HG02884 (cell line): Measurements from ENCODE around the gene KIF3A.

ENCODE experiments used
- ATAC-seq: cut with Tn5 transposase; IDR thresholded peaks from one replicate; pipeline ENCODE4 v1.9.1; 2021; ENCODE audit warnings: mild to moderate bottlenecking, moderate library complexity; ENCODE audit not compliant: unreplicated experiment

KIF3A gene

DNA sequence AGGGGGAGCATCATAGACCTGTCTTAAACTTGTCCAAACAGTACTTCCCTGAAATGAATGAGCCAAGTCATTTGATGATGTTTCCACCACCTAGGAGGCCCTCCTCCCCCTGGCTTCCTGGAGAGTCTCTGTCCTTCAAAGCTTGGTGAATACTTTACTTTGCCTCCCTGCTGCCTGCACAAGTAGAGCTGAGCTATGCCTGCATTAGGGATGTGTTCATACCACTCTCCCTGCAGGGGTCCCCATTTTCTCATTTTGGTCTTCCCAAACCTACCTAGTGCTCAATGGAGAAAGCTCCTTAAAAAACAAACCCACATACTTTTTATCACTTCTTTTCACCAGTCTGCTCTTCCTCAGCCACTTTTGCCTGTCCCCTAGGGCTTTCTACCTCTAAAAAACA, 17.6 kb upstream of the KIF3A start:
- no peak for ATAC-seq

DNA sequence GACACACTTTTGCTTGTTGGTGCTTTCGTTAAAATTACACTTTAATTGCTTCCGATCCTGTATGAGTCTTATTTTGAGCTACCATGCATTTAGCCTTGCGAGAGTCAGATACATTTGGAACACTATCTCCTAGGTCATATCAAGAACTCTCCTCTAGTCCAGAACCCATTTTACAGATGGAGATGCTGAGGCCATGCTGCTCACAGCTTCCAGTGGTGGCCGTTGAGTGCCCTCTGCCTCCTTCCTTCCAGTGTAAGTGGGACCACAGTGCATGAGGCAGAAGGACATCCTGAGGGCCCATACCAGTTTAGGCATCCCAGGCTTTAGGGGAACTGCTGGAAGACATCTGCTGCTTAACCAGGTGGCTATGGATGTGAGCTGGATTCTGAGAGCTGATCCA, 16.8 kb upstream of the KIF3A start:
- ATAC-seq: no peak

DNA sequence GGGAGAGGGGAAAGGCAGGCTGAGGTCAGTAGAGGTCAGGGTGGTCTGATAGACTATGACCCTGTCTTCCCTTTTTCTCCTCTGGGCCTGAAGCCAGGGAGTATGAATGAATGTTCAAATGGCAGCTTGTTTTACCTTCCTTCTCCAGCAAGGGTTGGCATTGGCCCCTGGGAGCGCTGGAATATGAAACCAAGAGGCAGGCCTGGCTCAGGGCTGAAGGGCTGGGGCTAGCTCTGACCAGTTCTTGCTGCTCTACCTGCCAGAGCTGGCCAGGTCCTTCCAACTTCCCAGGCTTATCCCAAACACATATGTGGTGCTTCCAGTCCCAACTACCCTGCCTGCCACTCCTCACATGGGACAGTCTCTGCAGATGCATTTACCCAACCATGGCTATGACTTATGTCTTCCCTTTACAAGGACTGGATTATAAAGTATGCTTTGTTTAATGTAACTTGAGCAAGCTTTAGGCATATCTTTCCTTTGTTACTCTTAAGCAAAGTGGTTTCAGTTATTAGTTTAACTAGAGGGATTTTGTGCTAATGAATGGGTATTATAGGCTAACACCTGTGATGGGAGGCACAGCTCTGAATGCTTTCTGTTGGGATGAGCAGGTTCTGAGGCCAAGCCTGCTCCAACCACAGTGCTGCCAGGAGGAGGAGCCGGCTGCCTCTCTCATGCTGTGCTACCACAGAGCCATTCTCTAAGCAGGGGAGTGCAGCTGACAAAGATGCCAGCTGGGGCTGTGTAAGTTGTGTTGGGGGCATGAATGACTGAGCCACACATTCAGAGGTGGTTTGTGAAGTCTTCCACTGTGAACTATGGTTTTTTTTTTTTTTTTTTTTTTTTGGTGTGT, 16.0 kb upstream of the KIF3A start:
- ATAC-seq: no peak

DNA sequence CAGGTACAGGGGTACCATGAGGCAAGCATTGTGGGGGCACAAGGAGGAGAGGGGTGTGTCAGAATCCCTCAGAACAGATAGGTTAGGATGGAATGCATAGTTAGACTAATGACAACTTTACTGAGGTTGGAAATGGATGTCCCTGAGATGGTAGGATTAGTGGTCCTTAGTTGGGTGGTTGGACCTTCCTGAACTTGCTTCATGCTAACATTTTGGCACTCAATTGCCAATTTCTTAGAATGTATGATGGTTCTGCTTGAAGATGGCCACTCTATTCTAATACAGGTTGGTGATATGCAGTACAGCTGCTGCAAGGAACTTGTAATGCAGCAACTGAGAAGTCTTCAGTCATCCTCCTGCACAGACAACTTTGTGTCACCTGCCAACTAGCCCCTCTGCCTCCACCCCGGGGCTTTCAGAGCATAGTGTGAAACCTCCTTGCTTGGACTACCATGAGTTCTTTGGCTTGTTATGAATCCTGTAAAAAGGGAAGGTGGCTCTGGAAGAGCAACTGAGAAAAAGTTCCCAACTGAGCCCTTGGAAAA, 15.3 kb upstream of the KIF3A start:
- ATAC-seq: no peak

DNA sequence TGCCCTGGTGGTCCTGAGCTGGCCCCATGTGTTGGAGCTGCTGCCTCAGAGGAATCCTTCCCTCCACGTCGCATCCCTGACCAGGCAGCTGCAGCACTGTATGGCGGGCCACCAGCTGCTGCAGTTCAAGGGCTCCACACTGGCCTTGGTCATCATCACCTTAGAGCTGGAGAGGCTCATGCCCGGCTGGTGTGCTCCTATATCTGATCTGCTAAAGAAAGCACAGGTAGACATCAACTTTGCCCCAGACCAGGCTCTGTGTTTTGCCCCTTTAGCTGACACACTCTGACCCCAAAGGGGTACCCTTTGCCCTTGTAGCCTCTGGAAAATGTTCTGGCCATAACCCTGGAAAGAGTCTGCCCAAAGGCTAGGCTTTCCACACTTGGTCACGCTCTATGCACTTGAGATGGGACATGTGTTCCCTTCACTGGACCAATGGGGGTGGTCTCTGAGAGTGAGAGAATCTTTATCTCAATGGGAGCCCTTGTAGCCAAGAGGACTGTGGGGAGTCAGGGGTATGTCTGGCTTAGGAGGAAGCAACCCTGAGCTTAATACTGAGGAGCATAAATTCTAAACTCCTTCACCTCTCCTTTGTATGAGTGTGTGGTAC, 14.7 kb upstream of the KIF3A start:
- no peak for ATAC-seq

DNA sequence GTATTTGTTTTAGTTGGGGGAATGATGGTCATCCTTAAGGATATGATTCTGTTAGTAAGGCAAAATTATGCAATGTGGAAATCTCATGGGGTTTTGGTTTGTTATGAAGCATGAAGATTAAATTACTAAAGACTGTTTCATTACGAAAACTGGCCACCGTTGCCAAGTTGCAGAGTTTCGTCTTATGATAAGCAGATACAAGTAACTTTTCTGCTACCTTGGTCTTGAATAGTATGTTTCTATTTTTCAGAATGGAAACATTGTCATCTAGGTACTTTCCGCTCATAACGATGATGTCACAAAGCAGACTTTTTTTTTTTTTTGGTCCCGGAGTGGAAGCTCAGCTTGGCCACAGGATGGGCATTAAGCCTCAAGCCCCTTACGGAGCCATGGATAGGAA, 14.1 kb upstream of the KIF3A start:
- ATAC-seq: no peak

DNA sequence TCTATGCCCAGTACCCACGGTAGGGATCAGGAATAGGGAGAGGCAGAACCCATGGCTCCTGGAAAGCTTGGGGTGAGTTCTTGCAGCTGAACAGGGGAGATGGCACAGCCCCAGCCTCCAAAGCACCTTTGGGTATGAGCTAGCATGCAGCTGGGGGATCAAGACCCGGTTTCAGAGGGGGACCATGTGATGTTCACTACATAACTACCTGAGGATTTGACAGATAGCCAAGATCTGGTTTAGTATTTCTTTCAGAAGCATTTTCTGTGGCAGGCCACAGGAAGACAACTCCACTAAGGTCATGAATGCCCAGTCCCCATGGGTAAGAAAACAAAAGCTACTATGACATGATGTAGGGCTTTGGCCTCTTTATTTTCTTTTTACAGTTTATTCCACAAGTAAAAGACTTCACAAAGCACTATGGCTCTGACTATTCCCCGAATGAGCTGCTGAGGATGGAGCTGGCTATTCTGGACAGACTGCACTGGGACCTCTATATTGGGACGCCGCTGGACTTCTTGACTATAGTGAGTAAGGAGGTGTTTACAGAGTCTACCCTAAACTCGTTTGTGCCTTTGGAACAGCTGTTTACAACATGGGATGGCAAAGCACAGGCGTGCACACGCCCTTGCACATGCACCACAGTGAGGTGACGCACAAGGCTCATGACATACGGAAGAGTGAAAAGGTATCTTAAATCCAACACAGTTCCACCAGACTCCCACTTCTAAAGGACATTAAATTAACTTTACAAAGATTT, 13.3 kb upstream of the KIF3A start:
- ATAC-seq: no peak

DNA sequence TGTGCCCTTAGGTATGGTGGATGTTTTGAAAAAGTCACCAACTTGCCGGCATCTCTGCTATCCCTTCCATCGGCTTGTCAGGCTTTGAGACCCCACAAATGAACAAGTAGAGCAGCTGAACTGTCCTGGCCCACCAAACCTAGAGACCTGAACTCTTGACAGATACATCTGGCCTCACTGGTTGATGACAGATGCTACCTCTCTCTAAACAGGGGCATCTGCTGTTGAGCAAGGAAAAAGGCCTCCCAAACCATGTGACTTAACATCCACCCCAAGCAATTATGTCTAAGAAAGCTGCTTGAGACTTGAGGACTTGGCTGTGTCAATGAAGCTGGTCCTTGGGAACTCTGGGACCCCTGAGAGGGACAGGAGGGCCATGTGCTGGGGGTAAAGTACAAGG, 12.2 kb upstream of the KIF3A start:
- ATAC-seq: no peak

DNA sequence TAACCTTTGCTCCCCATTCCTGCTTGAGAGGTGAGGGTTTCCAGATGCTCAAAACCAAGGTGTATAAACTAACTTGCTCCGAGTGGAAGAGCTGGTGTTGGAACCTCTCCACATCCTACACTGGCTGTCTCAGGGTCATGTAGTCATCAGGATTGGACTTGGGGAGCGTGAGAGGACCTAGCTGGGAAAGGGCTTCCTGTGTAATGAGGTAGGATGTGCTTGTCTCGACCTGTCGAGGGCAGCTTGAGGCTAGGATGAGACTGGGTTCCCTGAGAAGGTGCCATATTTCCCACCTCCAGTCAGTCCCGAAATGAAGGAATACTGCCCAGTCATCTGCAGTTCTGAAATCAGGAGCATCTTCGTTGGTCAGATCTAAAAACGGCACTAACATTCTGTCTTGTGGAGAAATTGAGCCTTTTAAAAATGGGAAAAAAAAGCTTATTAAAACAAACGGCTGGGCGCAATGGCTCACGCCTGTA, 11.2 kb upstream of the KIF3A start:
- ATAC-seq: no peak

DNA sequence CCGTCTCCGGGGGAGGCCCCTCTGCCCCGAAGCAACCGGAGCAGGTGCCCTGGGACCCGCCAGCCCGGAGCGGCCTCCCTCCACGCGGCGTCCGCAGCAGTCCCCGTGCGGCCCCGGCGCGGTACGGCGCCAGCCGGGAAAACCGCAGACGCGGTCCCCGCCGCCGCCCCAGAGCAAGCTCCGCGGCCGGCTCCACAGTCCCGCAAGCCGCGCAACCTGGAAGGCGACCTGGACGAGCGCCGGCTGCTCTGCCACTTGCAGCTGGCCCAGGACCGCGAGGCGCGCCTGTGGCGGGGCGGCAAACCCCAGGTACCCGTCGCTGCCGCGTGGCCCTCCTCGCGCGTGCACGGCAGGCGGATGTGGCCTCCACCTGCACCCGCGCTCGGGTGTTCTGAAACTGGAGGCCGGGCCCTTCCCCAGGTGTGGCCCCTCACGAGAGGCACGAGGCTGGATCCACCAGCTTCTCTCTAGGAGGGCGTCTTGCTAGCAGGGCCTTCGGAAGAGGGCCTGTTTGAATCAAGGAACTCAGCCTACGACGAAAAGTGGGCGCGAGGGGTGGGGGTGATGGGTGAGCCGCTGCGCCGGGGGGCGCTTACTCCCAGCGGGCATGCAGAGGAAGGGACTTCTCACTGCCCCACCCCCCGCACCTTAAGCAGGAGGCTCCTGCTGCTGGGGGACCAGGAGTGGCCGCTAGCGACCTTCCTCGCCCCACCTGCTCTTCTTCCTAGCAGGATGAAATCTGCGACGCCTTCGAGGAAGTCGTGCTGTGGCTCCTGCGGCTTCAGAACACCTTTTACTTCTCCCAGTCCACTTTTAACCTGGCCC, 10.5 kb upstream of the KIF3A start:
- ATAC-seq: no peak

DNA sequence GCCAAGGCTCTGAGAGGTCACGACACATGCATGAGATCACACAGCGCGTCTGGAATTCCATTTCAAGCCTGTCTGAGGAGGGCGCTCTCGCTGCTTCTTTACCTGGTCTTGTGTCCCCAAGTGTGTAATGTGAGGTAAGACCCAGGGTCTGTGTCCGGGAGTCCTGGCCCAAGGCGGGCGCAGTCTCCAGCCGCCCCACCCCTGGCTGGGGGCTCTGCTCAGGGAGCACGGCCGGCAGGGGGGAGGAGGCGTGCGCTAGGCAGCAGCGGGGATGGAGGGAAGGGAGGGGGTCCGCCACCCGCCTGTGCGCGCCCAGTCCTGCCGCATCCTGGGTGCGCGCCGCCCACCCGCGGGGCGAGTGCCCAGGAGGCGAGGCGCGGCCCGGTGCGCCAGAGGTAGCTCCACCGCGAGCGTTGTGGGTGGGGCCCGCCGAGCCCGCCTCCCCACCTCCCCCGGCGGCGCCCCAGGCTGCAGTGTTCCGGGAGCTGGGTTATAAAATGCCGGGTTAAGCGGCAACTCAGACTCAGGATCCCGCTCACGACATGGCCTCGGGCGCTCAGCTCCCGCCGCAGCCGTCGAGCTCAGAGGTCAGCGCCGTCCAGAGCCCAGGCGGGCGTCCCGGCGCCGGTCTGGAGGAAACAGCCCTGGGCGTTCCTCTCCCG, 9.7 kb upstream of the KIF3A start, which contains the start of gene CCNI2:
TSS of gene CCNI2 (plus strand) at position 473 of the 662 bp plus-strand sequence. CDS start at position 543, 70 bp downstream.
- no peak for ATAC-seq

DNA sequence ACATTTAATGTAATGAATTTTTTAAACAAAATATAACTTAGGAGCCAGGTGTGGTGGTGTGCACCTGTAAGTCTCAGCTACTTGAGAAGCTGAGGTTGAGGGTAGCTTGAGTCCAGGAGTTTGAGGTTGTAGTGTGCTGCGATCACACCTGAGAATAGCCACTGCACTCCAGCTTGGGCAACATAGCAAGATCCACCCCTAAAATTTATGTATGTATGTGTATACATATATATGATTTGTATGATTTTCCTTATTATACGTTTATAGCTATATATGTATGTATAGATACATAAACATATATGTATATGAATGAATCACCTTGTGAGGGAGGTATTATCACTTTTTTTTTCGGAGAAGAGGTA, 9.2 kb upstream of the KIF3A start:
- ATAC-seq: no peak

DNA sequence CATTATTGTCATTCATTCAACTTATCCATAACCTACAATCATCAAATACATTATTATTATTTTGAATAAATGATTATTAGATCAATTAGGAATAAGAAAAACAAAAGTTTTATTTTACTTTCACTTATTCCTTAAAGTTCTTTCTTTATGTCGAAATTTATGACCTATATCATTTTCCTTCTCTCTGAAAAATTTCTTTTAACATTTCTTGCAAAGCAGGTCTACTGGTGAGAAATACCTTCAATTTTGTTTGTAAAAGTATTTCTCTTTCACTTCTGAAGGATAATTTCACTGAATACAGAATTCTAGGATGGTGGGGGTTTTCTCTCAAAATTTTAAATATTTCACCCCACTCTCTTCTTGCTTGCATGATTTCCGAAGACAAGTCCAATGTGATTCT, 7.3 kb upstream of the KIF3A start:
- no peak for ATAC-seq

DNA sequence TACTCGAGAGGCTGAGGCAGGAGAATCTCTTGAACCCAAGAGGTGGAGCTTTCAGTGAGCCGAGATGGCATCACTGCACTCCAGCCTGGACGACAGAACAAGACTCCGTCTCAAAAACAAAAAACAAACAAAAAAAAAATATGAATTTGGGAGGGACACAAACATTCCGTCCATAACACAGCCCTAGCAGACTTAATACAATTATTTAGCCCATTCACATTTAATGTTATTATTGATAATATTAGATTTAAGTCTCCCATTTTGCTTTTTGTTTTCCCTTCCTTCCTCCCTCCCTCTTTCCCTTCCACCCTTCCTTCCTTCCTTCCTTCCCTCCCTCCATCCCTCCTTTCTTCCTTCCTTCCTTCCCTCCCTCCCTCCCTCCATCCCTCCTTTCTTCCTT, 5.3 kb upstream of the KIF3A start:
- no peak for ATAC-seq

DNA sequence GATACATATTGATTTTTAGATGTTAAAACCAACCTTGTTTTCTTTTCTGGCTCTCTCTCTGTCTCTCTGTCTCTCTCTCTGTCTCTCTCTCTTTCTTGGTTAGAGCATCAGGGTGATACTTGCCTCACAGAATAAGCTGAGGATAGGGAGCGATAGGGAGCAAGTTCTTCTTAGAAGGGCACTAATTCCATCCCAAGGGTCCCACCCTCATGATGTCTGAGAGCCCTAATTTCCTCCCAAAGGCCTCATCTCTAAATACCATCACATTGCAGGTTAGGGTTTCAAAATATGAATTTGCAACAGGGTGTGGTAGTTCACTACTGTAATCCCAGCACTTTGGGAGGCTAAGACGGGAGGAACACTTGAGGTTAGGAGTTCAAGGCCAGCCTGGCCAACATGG, 4.8 kb upstream of the KIF3A start:
- ATAC-seq: no peak

DNA sequence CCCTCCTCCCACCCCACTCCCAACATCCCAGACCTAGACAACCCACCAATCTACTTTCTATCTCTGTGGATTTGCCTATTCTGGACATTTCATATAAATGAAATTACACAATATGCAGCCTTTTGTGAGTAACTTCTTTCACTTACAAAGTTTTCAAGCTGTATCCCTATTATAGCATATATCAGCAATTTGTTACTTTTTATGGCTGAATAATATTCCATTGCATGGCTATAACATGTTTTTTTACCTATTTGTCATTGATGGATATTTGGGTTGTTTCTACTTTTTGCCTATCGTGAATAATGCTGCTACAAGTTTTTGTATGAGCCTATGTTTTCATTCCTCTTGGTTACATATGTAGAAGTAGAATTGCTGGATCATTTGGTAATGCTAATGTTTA, 1.9 kb upstream of the KIF3A start:
- no peak for ATAC-seq

DNA sequence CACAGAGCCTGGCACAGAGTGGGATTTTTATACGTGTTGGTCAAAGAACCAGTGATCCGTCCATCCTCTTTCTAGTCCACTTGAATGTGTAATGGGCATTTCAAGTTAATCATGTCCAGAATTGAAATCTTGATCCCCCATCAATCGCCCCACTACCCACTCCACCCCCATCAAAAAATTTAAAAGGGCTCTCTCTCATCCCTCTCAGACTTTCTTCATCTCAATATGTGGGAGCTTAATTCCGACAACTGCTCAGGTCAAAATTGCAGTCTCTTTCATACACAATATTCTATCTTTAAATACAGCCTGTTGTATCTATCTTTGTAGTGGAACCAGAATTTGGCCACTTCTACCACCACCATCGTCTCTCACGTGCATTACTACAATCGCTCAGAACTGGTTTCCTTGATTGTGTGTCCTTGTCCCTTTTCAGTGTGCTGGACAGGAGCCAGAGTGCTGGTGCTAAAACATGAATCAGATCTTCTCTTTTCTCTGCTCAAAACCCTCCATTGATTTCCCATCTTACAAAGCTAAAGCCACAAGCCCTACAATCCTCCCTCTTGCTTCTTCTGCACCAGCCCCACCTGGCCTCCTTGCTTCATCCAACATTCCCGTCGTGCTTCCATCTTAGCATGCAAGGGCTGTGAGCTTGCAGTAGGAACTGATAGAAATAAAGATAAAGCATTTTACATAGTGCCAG, 786 bp upstream of the KIF3A start:
- ATAC-seq: no peak

DNA sequence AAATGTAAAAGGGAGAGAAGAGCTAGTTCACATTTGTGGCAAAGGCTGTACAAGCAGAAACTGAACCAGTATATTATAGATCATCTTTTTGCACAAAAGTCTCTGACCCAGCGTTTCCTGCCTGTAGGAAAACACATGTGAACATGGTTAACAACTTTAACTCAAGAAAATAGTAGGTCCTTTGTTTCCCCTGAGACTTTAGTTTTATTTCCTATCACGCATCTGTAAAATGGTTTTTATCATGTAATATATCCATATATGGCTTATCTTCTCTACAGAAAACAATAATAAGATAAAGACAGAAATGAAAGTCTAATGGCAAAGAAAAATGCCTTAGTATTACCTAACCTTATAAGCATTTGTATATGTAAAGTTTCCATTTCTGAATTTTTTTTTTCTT, 2.7 kb downstream of the KIF3A start:
- ATAC-seq: no peak

DNA sequence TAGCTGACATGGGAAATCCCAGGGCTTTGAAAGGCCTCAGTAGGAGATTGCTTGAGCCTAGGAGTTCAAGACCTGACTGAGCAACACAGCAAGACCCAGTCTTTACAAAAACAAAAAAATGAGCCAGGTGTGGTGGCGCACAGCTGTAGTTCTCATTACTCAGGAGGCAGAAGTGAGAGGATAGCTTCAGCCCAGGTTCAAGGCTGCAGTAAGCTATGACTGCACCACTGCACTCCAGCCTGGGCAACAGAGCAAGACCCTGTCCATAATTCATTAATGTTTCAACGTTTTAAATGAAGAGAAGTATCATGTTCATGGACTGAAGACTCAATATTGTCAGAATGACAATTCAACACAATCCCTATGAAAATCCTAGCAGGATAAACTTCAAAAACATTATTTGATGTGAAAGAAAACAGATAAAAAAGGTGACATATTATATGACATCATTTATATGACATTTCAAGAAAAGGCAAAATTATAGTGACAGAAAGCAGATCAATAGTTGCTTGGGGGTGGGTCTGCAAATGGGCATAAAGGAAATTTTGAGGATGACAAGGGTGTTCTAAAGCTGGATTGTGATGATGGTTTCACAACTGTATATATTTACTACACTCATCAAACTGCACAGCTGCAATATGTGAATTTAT, 3.7 kb downstream of the KIF3A start:
- ATAC-seq: no peak
